ENCODE results near the gene FAM50A. TPM values are rescaled to one million over a fixed set of nuclear protein-coding genes. Genes with fewer than 3 reads are reported as not detected.

The FAM50A gene
- total and polyA plus RNA-seq, 3 donors from 2014 or later: 29.6 to 38.5 (median 38.4) TPM

DNA sequence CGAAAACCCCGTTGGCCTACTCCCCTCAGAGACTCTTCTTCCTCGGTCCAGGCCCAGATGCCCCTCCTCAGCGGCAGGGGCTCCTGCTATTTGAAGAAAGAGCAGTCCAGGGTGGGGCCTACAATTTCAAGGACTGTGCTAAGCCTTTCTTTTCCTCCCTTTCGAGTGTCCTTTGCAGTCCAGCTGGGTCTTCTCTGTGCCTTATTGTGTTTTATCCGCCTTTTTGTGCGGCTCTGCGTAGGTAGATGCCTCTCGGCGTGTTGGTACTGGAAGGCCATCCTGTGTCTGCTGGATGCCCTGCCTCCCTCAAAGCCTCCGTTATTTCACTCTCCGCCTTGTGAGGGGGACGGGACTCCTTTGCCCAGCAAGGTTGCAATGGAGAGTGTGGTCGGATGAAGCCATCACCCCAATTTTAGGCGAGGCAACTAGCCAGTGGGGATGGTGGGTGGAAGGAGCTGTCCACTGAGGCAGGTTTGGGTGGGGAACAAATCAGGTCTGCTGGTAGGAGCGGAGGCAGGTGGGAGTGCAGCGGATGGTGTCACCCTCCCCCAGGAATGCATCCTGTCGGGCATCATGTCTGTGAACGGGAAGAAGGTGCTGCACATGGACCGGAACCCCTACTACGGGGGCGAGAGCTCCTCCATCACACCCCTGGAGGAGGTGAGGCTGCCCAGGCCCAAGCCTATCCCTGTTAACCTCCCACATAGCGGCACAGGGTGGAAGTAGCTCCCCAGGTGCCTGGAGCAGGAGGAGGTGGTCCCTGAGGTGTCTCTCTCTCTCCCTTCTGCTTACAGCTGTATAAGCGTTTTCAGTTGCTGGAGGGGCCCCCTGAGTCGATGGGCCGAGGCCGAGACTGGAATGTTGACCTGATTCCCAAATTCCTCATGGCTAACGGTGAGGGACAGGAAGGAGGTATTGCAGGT lies 5.7 kb upstream of the FAM50A start:
- Histone ChIP-seq H3K4me1 (no peaks in the 10 kb centered on the region), H3K27me3 (no peaks in the 10 kb centered on the region), H3K27ac (peak overlapping the region; percentile 83 to 88), H3K9me3 (no peaks in the 10 kb centered on the region), H3K4me3 (peak overlapping the region; percentile 61 to 74), H3K36me3 (ENCODE audit: low read depth, missing control alignments) (no peaks in the 10 kb centered on the region)
- no peak for DNase-seq
- intact Hi-C loops (cut with DNase I; ENCODE audit: low total_unique reads): no loop called here
- TF ChIP-seq POLR2A (IDR thresholded peaks at IDR 0.05): no peak
- TF ChIP-seq, protein P1, sequence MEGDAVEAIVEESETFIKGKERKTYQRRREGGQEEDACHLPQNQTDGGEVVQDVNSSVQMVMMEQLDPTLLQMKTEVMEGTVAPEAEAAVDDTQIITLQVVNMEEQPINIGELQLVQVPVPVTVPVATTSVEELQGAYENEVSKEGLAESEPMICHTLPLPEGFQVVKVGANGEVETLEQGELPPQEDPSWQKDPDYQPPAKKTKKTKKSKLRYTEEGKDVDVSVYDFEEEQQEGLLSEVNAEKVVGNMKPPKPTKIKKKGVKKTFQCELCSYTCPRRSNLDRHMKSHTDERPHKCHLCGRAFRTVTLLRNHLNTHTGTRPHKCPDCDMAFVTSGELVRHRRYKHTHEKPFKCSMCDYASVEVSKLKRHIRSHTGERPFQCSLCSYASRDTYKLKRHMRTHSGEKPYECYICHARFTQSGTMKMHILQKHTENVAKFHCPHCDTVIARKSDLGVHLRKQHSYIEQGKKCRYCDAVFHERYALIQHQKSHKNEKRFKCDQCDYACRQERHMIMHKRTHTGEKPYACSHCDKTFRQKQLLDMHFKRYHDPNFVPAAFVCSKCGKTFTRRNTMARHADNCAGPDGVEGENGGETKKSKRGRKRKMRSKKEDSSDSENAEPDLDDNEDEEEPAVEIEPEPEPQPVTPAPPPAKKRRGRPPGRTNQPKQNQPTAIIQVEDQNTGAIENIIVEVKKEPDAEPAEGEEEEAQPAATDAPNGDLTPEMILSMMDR (IDR thresholded peaks at IDR 0.05): no peak
- 4 to 21% methylated on average over 9 to 19 of the region's 28 CpGs for WGBS, 2 donors

DNA sequence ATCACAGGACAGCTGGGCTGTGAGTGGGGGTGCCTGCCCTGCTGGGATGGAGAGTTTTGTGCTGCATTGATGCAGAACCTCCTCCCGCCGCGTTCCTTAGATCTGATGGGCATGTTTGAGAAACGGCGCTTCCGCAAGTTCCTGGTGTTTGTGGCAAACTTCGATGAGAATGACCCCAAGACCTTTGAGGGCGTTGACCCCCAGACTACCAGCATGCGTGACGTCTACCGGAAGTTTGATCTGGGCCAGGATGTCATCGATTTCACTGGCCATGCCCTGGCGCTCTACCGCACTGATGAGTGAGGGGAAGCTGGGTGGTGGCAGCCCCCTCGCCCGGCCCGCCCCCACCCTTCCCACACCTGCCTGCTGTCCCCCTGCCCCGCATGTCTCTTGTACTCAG lies 4.1 kb upstream of the FAM50A start:
- Histone ChIP-seq H3K9me3 (no peaks in the 10 kb centered on the region), H3K36me3 (ENCODE audit: low read depth, missing control alignments) (no peaks in the 10 kb centered on the region), H3K4me1 (peaks cover under 1% of the 10 kb centered on the region), H3K27ac (no peak overlapping the region), H3K4me3 (no peak overlapping the region), H3K27me3 (no peaks in the 10 kb centered on the region)
- no peak for DNase-seq
- TF ChIP-seq, protein P1 (IDR thresholded peaks at IDR 0.05): no peak
- no peak for TF ChIP-seq POLR2A (IDR thresholded peaks at IDR 0.05)
- intact Hi-C loops (cut with DNase I; ENCODE audit: low total_unique reads): no loop called here
- 78 to 80% methylated on average over 4 to 12 of the region's 18 CpGs for WGBS, 2 donors

DNA sequence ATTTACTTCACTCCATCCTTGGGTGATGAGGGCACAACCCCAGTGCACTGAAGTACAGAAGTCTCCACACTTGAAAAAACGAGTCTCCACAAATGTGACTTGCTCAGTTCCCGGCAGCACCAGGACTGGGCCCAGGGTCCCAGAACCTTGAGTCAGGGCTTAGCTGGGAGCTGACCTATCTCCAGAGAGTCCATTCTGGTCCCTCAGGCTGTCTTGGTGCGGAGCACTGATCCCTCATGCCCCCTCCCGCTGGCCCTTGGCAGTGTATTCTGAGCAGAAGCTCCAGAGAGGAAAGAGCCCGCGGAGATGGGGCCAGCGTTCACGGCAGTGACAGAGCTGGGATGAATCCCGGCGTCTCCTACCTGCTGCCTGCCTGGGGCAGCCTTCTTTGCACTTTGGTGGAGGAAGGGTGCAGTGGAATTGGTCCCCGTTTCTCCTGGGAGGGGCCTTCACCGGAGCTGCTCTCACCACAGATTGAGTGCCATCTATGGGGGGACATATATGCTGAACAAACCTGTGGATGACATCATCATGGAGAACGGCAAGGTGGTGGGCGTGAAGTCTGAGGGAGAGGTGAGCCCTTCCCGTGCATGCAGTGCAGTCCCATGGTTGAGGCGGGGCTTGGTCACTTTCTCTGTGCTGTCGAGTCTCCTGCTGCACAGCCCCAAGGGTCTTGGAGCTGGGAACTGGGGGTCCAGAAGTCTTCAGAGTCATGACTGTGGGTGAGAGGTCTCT lies 3.2 kb upstream of the FAM50A start:
- TF ChIP-seq, protein P1 (IDR thresholded peaks at IDR 0.05): no peak
- TF ChIP-seq POLR2A (IDR thresholded peaks at IDR 0.05): no peak
- Histone ChIP-seq H3K9me3 (no peaks in the 10 kb centered on the region), H3K27ac (no peak overlapping the region), H3K4me3 (no peak overlapping the region), H3K4me1 (peaks cover 5% of the 10 kb centered on the region), H3K36me3 (ENCODE audit: low read depth, missing control alignments) (no peaks in the 10 kb centered on the region), H3K27me3 (no peaks in the 10 kb centered on the region)
- DNase-seq: no peak
- 87% methylated on average over 17 of the region's 17 CpGs; no CpG with 5 or more reads in 1 of the 2 donors for WGBS, 2 donors
- intact Hi-C loops (cut with DNase I; ENCODE audit: low total_unique reads): no loop called here

DNA sequence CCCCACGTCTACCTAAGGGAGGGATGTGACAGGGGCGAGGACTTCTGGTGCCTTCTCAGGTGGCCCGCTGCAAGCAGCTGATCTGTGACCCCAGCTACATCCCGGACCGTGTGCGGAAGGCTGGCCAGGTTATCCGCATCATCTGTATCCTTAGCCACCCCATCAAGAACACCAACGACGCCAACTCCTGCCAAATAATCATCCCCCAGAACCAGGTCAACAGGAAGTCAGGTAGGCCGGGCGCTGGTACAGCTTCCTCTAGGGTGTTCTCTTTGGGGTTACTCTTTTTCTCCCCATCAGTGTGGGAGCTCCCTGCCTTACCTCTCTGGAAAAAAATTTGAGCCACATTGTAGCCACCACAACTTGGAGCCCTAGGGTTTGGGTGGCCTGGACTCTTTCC lies 2.4 kb upstream of the FAM50A start:
- Histone ChIP-seq H3K27me3 (no peaks in the 10 kb centered on the region), H3K4me3 (no peak overlapping the region), H3K4me1 (peaks cover 5% of the 10 kb centered on the region), H3K36me3 (ENCODE audit: low read depth, missing control alignments) (no peaks in the 10 kb centered on the region), H3K9me3 (no peaks in the 10 kb centered on the region), H3K27ac (no peak overlapping the region)
- WGBS, 2 donors: 80 to 92% methylated on average over 2 to 6 of the region's 11 CpGs
- TF ChIP-seq, protein P1 (IDR thresholded peaks at IDR 0.05): no peak
- no peak for TF ChIP-seq POLR2A (IDR thresholded peaks at IDR 0.05)
- intact Hi-C loops (cut with DNase I; ENCODE audit: low total_unique reads): no loop called here
- DNase-seq: no peak
